Measurements from ENCODE around the gene MYRF.

The MYRF gene

DNA sequence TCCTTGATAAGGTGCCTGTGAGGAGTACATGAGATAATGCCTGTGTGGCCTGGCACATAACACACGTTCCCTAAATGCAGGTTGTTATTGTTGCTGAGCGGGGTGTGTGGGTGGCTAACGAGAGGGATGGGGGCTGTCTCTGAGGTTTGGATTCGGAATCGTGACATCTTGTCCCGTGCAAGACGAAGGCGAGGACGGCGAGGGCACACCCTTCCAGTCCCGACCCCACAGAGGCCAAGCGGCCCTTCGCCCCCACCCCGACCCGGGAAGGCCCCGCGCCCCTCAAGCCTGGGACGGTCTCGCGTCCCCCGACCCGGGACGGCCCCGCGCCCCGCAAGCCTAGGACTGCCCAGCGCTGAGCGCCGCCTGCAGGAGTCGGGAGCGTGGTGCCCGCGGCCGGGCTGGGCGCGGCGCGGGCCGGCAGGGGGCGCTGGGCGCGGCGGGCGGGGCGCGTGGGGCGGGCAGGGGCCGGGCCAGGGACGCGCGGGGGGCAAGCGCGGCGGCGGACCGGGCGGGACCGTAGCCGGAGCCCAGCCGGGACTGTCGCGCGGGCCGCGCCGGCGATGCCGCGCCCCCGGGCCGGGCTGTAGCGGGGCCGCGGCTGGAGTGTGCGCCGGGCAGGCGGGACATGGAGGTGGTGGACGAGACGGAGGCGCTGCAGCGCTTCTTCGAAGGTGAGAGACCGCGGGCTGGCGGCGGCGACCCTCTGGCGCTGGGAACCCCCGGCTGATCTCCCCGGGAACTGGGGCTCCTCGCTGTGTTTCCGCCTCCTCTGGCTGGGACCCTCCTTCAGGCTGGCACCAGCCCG lies at the start of gene MYRF:
TSS of gene MYRF (plus strand) at position 520 of the 808 bp plus-strand sequence. CDS start at position 629, 109 bp downstream.
- peak; percentile 77 for DNase-seq

DNA sequence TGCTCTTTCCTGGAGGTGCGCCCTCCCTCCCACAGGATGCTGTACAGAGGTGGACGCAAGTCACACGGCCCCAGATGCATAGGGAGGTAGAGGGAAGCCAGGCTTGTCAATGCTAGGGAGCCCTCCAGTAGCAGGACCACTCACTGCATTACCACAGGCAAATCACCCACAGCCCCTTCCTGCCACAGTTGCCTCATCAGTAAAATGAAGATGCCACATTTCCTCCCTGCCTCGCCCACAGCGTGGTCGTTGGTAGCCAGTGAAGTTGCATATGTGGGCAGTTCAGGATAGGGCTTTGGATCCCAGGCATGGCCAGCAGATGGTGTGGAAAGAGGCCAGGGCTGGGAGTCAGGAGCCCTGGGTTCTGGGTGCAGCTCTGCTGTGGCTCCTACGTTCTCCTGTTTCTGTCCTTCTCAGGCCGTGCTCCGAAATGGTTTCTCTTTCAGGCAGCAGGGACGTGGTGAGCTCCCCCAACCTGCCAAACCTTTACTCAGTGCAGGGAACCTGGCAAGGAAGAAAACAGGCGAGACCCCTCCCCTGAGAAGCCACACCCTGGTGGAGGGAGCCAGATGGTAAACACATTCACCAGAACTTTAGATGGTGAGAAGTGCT lies 49.6 kb upstream of the MYRF start:
- no peak for DNase-seq

GRCh38 chr11:61704838-61705237 lies 47.6 kb upstream of the MYRF start:
- peak; percentile 46 for DNase-seq

DNA sequence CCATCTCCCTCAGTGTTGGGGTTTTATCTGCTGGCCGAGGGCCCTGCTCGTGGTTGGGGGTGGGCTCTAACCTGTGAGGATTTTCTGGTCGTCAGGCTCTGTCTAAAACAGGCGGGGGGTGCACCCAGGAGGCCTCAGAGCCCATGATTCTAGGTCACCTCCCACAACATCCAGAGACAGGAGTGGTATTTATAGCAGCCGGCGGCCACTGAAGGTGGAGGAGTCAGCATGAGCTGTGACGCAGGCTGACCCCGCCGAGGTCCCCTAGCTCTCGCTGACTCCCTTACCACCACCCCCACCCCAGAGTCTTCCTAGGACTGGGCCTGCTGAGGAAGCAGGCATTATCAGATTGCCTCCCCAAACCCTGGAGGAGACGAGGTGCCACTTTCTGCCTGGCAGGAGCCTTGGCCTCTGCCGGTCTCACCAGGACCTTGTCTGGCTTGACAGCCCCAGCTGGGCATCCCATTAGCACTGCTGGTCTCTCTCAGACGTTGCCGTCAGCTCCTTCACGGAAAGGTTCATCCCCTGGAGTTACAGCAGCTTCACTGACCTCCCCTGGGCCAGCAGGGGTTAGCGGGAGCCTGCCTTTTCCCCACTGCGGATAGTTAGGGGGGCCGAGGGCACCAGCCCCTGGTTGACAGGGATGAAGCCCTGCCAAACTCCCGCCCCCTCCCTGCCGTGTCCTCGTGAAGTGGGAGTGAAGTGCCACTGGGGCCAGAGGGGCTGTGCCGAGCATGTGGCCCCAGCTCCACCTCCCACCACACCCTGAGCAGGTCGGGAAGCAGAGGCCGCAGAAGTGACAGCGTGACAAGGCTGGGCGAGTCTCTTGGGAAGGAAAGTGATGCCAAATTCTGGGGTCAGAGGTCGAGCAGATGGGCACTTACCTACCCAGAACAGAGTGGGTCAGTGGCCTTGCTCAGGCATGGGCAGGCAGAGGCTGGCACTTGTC lies 45.7 kb upstream of the MYRF start:
- no peak for DNase-seq

- no peak for DNase-seq
These were observed 44.9 kb upstream of the MYRF start for GRCh38 chr11:61707574-61707973.

GRCh38 chr11:61709110-61709509 lies 43.3 kb upstream of the MYRF start:
- DNase-seq = no peak

DNA sequence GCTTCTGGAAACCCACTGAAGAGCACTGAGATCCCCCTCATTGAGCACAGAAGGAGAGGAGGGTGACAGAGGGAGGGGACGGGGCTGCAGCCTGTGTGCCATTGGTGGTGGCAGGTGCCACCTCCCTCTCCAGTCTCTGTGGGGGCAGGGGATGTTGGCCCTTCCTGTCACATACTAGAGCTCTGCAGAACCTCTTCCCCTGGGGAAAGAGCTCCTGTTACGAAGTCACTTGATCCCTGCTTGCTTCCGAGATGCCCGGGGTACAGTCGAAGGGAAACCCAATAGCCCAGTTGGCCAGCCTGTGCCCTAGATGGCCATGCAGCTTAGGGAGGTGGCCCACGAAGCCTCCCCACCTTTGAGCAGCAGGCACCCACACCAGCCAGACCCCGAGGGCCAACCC lies 42.9 kb upstream of the MYRF start:
- no peak for DNase-seq

- DNase-seq = no peak
These were observed 42.4 kb upstream of the MYRF start for GRCh38 chr11:61710019-61710418.

- DNase-seq = no peak
These were observed 41.4 kb upstream of the MYRF start for GRCh38 chr11:61711037-61711436.

DNA sequence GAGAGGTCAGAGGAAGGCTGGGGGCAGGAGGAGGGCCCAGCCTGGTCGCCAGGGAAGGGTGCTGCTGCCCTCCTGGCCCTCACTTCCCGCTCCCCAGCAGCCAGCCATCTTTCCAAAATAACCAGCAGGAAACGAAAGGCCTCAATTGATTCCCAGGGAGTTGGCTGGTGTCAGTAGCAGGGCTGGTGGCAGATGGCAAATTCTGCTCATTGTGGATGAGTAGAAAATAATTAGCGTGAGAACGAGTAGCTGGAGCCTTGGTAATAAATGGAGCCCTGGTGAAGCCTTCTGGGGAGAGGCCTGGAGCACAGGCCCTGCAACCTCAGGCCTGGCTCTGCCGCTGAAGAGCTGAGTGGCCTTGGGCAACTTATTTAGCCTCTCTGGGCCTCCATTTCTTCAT lies 40.9 kb upstream of the MYRF start:
- DNase-seq = no peak

GRCh38 chr11:61712314-61712713 lies 40.1 kb upstream of the MYRF start:
- DNase-seq = no peak

DNA sequence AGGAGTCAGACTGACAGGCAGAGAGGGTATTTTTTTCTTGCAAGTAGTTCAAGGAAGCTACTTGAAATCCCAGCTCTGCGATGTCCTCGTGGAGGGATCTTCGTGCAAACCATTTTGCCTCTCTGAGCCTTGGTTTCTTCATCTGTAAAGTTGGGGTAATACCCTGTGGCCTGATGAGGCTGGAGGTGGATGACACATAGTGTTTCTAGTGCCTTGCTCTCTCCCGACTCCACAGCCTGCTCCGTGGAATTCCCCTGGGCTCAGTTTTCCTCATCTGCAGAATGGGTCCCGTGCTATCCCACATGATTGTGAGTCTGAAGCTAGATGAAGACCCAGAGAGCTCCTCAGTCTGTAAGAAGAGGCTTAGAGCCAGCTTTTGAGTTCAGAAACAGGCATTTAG lies 39.6 kb upstream of the MYRF start:
- no peak for DNase-seq

GRCh38 chr11:61713464-61713863 lies 39.0 kb upstream of the MYRF start:
- DNase-seq = no peak

DNA sequence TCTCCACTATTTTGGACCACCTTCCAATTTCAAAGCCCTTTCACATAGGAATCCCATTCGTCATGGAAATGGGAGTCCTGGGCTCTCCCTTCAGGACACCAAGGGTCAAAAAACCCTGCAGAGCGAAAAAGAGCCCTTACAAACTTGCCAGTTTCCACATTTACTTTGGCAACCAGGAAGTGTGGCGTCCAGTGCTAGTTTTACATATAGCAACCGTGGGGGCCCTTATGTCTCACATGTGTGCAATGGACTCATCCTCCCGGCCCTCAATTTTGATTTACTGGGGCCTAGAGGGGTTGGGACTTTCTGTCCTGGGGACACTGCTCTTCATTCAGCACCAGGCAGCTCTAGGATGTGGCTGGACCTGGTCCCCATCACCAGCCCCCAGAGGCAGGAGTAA lies 38.5 kb upstream of the MYRF start:
- no peak for DNase-seq

DNA sequence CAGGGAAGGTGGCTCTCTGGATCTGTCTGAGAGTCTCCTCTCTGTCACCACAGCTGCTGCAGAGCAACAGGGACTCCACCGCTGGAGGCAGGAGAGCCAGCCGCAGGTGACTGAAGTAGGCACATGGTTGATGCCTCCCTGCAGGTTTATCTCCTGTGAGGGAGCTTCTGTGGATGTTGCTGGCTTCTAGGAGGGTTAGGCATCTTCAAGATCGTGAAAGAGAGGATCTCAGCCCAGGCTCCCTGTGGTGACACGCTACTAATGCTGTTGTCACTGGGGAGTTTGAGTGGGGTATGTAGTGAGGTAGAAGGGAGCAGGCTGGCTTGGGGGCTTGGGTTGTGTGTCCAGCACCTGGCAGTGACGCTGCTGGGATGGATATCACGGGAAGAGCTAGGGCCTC lies 38.1 kb upstream of the MYRF start:
- DNase-seq = peak; percentile 42

- DNase-seq = no peak
These were observed 37.5 kb upstream of the MYRF start for GRCh38 chr11:61714916-61715315.

- no peak for DNase-seq
These were observed 36.6 kb upstream of the MYRF start for GRCh38 chr11:61715867-61716266.

- no peak for DNase-seq
These were observed 35.8 kb upstream of the MYRF start for GRCh38 chr11:61716478-61717285.

GRCh38 chr11:61717286-61718033 lies 35.0 kb upstream of the MYRF start:
- no peak for DNase-seq

GRCh38 chr11:61718046-61718531 lies 34.3 kb upstream of the MYRF start:
- DNase-seq = no peak

GRCh38 chr11:61718621-61719302 lies 33.7 kb upstream of the MYRF start:
- DNase-seq = no peak

All from RPMI8226 (cell line).